Karpas-422 (cell line): ENCODE data around the gene TRUB1. TPM values are rescaled to one million over a fixed set of nuclear protein-coding genes. Genes with fewer than 3 reads are reported as not detected.

Experiments
- DNase-seq: peaks from one replicate; pipeline ENCODE4 v3.0.0-alpha.2; 2015
- H2AFZ ChIP-seq: fragments of 200-600 bp; sonication (generic); 2 replicates; pipeline ENCODE4 v1.6.1; 2014; ENCODE audit warnings: antibody characterized with exemption, low read length, mixed read lengths
- H3K27ac ChIP-seq: fragments of 200-600 bp; sonication (generic); 2 replicates; pipeline ENCODE4 v1.5.1; 2014; ENCODE audit warnings: mild to moderate bottlenecking, low read length, moderate library complexity
- H3K27me3 ChIP-seq: fragments of 200-600 bp; sonication (generic); 2 replicates; pipeline ENCODE4 v1.6.1; 2014; ENCODE audit warnings: low read length, mixed read lengths
- H3K36me3 ChIP-seq: fragments of 200-600 bp; sonication (generic); 2 replicates; pipeline ENCODE4 v1.6.1; 2014; ENCODE audit warnings: low read length, mixed read lengths; ENCODE audit not compliant: insufficient read depth
- H3K4me1 ChIP-seq: fragments of 200-600 bp; sonication (generic); 2 replicates; pipeline ENCODE4 v1.6.1; 2014; ENCODE audit warnings: mild to moderate bottlenecking, low read length, mixed read lengths
- H3K4me2 ChIP-seq: fragments of 200-600 bp; sonication (generic); 2 replicates; pipeline ENCODE4 v1.6.1; 2014; ENCODE audit warnings: low read length, low read depth, mild to moderate bottlenecking; ENCODE audit not compliant: poor library complexity, severe bottlenecking
- H3K4me3 ChIP-seq: fragments of 200-600 bp; sonication (generic); 2 replicates; pipeline ENCODE4 v1.5.1; 2014; ENCODE audit warnings: mild to moderate bottlenecking, antibody characterized with exemption, low read length, mixed read lengths
- H3K79me2 ChIP-seq: fragments of 200-600 bp; sonication (generic); 2 replicates; pipeline ENCODE4 v1.6.1; 2014; ENCODE audit warnings: mild to moderate bottlenecking, low read length, mixed read lengths
- H3K9ac ChIP-seq: fragments of 200-600 bp; sonication (generic); 2 replicates; pipeline ENCODE4 v1.6.0; 2014; ENCODE audit warnings: low read length
- H3K9me2 ChIP-seq: fragments of 200-600 bp; sonication (generic), shearing (Covaris generic); replicated peaks from 2 replicates; pipeline ENCODE4 v1.6.0; 2014; ENCODE audit warnings: mild to moderate bottlenecking, low read length, moderate library complexity; ENCODE audit not compliant: insufficient read depth
- H3K9me3 ChIP-seq: fragments of 300-700, 200-600 bp; sonication (generic); 2 replicates; pipeline ENCODE4 v1.6.1; 2014; ENCODE audit warnings: low read length, mixed read lengths
- H4K20me1 ChIP-seq: fragments of 200-600 bp; sonication (generic); 2 replicates; pipeline ENCODE4 v1.6.1; 2014; ENCODE audit warnings: mild to moderate bottlenecking, antibody characterized with exemption, low read length, low read depth; ENCODE audit not compliant: insufficient read depth
- total RNA-seq: library from RNA; depleted of rRNA; stranded (reverse); fragments of >200 nt; shearing (Covaris generic); gene quantifications from 2 replicates; pipeline ENCODE4 v1.2.3, GENCODE V29; 2014; ENCODE audit warnings: low replicate concordance

Gene TRUB1
- total RNA-seq, 1 experiment from 2014 or later, result 31.6 TPM

DNA sequence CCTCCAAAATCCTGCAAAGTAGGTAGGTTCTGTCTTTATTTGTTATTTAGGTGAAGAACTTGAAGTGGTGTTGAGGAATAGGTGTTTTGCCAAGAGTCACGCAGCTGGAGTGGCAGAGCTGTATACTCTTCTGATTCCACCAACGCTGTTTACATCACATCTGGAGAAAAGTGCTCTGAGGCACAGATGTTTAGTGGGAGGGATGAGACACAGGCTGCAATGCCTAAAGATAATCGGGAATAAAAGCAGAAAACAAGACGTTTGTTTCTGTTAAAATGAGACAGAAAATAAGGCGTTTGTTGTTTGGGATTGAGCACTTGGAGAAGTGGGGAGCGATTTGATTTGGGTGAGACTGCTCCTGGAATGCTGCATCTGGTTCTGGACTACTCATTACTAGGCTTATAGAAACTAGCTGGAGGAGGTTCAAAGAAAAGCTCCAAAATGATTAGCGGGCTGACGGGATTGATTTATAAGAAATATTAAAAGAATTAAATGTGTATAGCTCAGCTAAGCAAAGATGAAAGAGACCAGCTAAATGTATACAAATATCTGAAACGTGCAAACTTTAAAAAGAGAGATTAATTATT, 54.3 kb downstream of the TRUB1 start:
- Histone ChIP-seq H3K9me3 (no peaks in the 10 kb centered on the region), H2AFZ (no peak overlapping the region), H3K27me3 (no peaks in the 10 kb centered on the region), H3K9me2 (no peaks in the 10 kb centered on the region), H3K4me1 (no peaks in the 10 kb centered on the region), H3K79me2 (peaks cover 3% of the 10 kb centered on the region; the same call in 1 of the 2 replicates), H3K27ac (no peak overlapping the region), H3K4me2 (no peak overlapping the region), H3K4me3 (no peak overlapping the region), H3K36me3 (no peaks in the 10 kb centered on the region), H3K9ac (no peak overlapping the region), H4K20me1 (no peaks in the 10 kb centered on the region)
- no peak for DNase-seq

DNA sequence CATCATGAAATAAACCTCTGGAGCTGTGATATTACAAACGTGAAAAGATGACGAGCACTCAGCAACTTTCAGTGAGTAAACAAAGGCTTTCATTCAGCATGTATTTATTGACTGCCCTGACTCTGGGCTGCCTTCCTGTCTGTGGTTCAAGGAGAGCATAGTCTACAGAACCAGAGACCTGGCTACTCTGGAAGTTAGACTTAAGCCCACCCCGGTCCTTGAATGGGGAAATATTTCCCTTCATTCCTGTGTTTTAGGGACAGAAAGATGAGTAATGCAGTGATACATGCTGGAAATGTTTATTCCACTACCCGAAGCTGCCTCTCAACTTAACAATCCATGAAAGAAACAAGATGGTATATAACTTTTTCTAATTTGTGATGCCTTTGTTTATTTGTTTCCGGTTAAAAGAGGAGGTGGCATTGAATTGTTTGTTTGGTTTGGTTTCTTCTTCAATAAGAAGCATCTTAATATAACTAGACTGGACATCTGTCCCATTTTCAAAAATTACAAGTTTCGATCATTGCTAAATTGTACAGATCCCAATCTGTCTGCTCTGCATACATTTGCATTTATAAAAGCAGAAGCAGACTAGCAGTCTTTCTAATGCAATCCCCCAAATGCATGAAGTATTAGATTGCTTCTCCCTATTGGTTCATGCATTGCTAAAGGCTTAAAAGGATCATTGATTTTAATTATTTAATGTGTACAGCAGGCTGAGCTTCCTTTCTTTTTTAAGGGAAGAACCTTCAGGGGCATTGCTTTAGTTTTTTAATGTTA, 57.7 kb downstream of the TRUB1 start:
- Histone ChIP-seq H3K4me2 (no peak overlapping the region), H3K27me3 (no peaks in the 10 kb centered on the region), H3K36me3 (no peaks in the 10 kb centered on the region), H3K79me2 (no peaks in the 10 kb centered on the region), H3K9me2 (no peaks in the 10 kb centered on the region), H2AFZ (no peak overlapping the region), H3K4me1 (no peaks in the 10 kb centered on the region), H3K27ac (no peak overlapping the region), H3K4me3 (no peak overlapping the region), H4K20me1 (no peaks in the 10 kb centered on the region), H3K9ac (no peak overlapping the region), H3K9me3 (no peaks in the 10 kb centered on the region)
- DNase-seq, result no peak

DNA sequence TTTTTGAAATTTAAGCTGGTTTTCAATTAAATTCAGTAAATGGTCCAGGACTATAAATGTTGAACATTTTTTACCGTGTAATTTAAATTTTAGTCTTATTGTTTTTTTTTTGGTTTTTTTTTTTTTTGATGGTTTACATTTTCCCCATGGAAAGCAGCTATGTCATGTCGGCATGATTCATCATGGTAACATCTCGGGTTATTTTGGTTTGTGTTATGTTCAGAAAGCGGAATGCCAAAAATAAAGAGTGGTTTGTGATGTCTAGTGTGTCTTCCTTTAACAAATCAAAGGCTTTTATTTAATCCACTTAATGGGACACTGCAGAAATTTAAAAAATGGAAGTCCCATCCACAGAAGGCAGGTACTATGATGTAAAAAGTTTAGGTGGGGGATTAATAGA, 58.5 kb downstream of the TRUB1 start:
- Histone ChIP-seq H2AFZ (no peak overlapping the region), H3K4me2 (no peak overlapping the region), H3K27me3 (no peaks in the 10 kb centered on the region), H4K20me1 (no peaks in the 10 kb centered on the region), H3K27ac (no peak overlapping the region), H3K36me3 (no peaks in the 10 kb centered on the region), H3K9me3 (no peaks in the 10 kb centered on the region), H3K4me1 (no peaks in the 10 kb centered on the region), H3K79me2 (no peaks in the 10 kb centered on the region), H3K9me2 (no peaks in the 10 kb centered on the region), H3K9ac (no peak overlapping the region), H3K4me3 (no peak overlapping the region)
- DNase-seq, result no peak

DNA sequence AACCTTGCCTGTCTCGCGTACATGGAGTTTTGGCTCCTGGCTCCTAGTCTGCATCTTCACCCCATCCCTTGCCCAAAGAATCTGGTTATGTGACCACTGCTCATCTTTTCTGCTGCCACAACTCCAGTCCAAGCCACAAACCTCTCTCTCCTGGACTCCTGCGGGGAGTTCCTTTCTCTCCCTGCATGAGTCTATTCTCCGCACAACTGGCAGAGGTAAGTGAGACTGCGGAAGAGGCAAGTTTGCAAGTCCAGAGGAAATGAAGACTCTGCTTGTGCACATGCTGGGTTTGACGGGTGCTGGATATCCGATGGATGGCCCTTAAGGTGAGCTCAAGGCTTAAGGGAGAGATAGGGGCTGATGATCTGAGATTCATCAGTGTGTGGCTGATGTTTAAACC, 61.0 kb downstream of the TRUB1 start:
- Histone ChIP-seq H3K9ac (no peak overlapping the region), H3K4me3 (no peak overlapping the region), H3K4me1 (no peaks in the 10 kb centered on the region), H3K27ac (no peak overlapping the region), H2AFZ (no peak overlapping the region), H3K27me3 (peaks cover 2% of the 10 kb centered on the region; the same call in 1 of the 2 replicates), H4K20me1 (no peaks in the 10 kb centered on the region), H3K79me2 (no peaks in the 10 kb centered on the region), H3K9me3 (no peaks in the 10 kb centered on the region), H3K9me2 (no peaks in the 10 kb centered on the region), H3K36me3 (no peaks in the 10 kb centered on the region), H3K4me2 (no peak overlapping the region)
- DNase-seq, result no peak

DNA sequence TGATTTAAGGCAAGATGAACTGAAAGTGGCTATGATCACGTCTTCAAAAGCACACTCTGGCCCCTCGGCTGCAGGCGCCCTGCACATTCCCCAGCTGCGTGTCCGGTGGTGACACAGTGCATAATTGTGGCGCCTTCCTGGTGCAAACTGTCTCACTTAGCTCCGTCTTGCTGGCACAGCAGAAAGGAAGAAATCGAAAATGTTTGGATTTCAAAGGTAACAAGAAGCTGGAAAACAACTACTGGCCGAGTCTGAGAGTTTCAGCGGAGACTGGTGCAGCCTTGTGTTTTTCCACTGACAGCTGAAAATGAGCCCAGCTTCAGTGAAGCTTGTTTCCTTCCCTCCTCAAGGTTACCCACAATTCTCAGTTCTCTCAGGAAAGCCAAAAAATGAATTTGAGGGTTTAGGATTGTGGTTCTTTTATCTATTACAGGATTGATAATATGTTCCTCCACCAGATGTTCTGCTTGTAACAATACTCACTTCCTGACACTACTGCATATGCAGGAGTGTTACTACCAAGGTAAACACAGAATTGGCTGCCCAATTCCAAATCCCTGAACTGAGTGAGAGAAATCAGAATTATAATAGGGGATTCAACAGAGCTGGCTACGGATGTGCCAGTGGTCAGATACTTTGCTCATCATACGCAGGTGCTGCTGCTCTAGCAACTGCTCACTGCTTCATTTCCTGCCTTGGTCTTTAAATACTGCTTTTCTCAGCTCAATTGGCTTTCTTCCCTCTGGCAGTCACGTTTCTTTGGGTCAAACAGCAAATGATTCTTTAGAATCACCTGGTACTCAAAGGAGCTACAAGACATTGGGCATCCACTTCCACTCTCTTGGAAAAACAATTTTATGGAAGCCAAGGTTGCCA, 63.7 kb downstream of the TRUB1 start:
- Histone ChIP-seq H3K27ac (no peak overlapping the region), H3K4me1 (no peaks in the 10 kb centered on the region), H3K9me3 (no peaks in the 10 kb centered on the region), H3K4me3 (no peak overlapping the region), H3K27me3 (peaks cover 2% of the 10 kb centered on the region; the same call in 1 of the 2 replicates), H3K9ac (no peak overlapping the region), H3K4me2 (no peak overlapping the region), H3K9me2 (no peaks in the 10 kb centered on the region), H3K79me2 (no peaks in the 10 kb centered on the region), H2AFZ (no peak overlapping the region), H4K20me1 (no peaks in the 10 kb centered on the region), H3K36me3 (no peaks in the 10 kb centered on the region)
- no peak for DNase-seq

DNA sequence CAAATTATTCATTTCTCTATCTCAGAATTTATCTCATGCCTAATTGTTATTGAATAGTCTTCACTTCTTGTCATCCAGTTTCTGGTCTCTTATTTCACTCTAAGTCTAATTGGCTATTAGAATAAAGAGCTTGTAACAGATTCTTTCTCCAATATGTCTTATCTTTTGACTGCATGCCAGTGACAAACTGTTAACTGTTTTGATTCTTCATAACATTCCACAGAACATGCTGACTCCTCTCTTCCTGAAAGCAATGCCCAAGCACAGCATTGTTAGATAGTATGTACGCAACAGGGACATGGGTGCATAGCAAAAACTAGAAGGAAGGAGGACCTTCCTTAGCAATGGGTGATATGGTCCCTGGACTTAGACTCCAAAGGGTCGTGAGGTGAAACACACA, 65.4 kb downstream of the TRUB1 start:
- Histone ChIP-seq H3K27me3 (peaks cover 2% of the 10 kb centered on the region; the same call in 1 of the 2 replicates), H3K9me3 (no peaks in the 10 kb centered on the region), H4K20me1 (no peaks in the 10 kb centered on the region), H2AFZ (no peak overlapping the region), H3K4me1 (no peaks in the 10 kb centered on the region), H3K9ac (no peak overlapping the region), H3K79me2 (no peaks in the 10 kb centered on the region), H3K4me2 (no peak overlapping the region), H3K4me3 (no peak overlapping the region), H3K36me3 (no peaks in the 10 kb centered on the region), H3K9me2 (no peaks in the 10 kb centered on the region), H3K27ac (no peak overlapping the region)
- DNase-seq, result no peak

DNA sequence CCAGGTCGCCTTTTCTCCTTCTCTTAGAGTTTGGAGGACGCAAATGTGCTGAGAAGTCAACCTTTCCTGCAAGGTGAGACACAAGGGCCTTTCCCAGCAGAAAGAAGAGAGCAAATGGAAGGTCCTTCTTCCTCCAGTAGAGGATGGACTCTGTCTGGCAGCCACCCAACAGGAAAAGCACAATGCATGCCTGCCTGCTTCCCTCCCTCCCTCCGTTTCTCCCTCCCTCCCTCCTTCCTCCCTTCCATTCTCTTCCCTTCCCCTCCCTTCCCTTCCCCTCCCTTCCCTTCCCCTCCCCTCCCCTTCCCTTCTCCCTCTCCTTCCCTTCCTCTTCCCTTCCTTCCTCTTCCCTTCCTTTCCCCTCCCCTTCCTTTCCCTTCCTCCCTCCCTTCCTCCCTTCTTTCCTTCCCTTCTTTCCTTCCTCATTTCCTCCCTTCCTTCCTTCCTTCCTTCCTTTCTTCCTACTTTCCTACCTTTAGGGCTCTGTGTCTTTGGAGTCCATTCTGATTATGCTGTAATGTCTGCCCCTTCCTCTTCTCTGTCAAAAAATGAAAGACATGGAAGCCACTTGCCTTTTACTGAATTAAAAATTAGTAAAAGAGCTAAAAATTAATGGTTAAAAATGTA, 66.4 kb downstream of the TRUB1 start:
- Histone ChIP-seq H3K4me1 (no peaks in the 10 kb centered on the region), H3K4me2 (no peak overlapping the region), H3K79me2 (no peaks in the 10 kb centered on the region), H4K20me1 (no peaks in the 10 kb centered on the region), H3K9me2 (no peaks in the 10 kb centered on the region), H2AFZ (no peak overlapping the region), H3K9ac (no peak overlapping the region), H3K9me3 (no peaks in the 10 kb centered on the region), H3K36me3 (no peaks in the 10 kb centered on the region), H3K4me3 (no peak overlapping the region), H3K27ac (no peak overlapping the region), H3K27me3 (peaks cover 2% of the 10 kb centered on the region; the same call in 1 of the 2 replicates)
- no peak for DNase-seq

DNA sequence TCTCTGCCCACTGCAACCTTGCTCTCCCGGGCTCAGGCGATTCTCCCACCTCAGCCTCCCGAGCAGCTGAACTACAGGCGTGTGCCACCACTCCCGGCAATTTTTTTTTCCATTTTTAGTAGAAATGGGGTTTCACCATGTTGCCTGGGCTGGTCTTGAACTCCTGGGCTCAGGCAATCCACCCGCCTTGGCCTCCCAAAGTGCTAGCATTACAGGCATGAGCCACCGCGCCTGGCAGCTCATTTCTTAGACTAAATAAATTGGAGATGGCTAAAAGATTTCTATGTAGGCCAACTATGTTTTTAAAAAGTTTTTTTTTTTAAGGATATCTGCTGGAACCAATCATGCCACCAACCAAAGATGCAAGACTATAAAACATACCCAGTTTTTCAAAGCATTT, 67.8 kb downstream of the TRUB1 start:
- Histone ChIP-seq H3K9me2 (no peaks in the 10 kb centered on the region), H3K4me2 (no peak overlapping the region), H3K79me2 (no peaks in the 10 kb centered on the region), H2AFZ (no peak overlapping the region), H3K36me3 (no peaks in the 10 kb centered on the region), H3K4me3 (no peak overlapping the region), H4K20me1 (no peaks in the 10 kb centered on the region), H3K9ac (no peak overlapping the region), H3K27ac (no peak overlapping the region), H3K9me3 (no peaks in the 10 kb centered on the region), H3K4me1 (no peaks in the 10 kb centered on the region), H3K27me3 (peaks cover 2% of the 10 kb centered on the region; the same call in 1 of the 2 replicates)
- no peak for DNase-seq
